ENCODE results near the gene KEAP1.

The KEAP1 gene

GRCh38 chr19:10453852-10454251, 49.3 kb downstream of the KEAP1 start:
- Histone ChIP-seq H3K9ac (no peak overlapping the region), H3K9me3 (ENCODE audit: control insufficient read depth, low read length) (no peaks in the 10 kb centered on the region), H3K79me2 (peaks cover 12% of the 10 kb centered on the region), H3K4me3 (ENCODE audit: low read depth, low read length) (no peak overlapping the region), H3K36me3 (ENCODE audit: control insufficient read depth, insufficient read depth, low read length) (no peaks in the 10 kb centered on the region), H3K4me1 (no peaks in the 10 kb centered on the region), H2AFZ (no peak overlapping the region), H3K27me3 (ENCODE audit: control insufficient read depth, insufficient read depth, low read length) (no peaks in the 10 kb centered on the region), H3K4me2 (ENCODE audit: low read length) (no peak overlapping the region), H3K27ac (no peak overlapping the region)
- no peak for TF ChIP-seq CTCF (IDR thresholded peaks at IDR 0.05)

- H3K9ac ChIP-seq: no peak overlapping the region
- no peaks in the 10 kb centered on the region for H3K9me3 ChIP-seq (ENCODE audit: control insufficient read depth, low read length)
- no peak overlapping the region for H3K4me2 ChIP-seq (ENCODE audit: low read length)
- TF ChIP-seq CTCF (IDR thresholded peaks at IDR 0.05): no peak
- H2AFZ ChIP-seq: no peak overlapping the region
- H3K4me1 ChIP-seq: no peaks in the 10 kb centered on the region
- H3K4me3 ChIP-seq (ENCODE audit: low read depth, low read length): no peak overlapping the region
- H3K79me2 ChIP-seq: peaks cover 12% of the 10 kb centered on the region
- H3K36me3 ChIP-seq (ENCODE audit: control insufficient read depth, insufficient read depth, low read length): no peaks in the 10 kb centered on the region
- H3K27ac ChIP-seq: no peak overlapping the region
- H3K27me3 ChIP-seq (ENCODE audit: control insufficient read depth, insufficient read depth, low read length): no peaks in the 10 kb centered on the region
These were observed 50.2 kb downstream of the KEAP1 start for GRCh38 chr19:10452726-10453618.

GRCh38 chr19:10450853-10451609, 52.1 kb downstream of the KEAP1 start:
- Histone ChIP-seq H3K27me3 (ENCODE audit: control insufficient read depth, insufficient read depth, low read length) (no peaks in the 10 kb centered on the region), H2AFZ (no peak overlapping the region), H3K27ac (no peak overlapping the region), H3K4me1 (no peaks in the 10 kb centered on the region), H3K9me3 (ENCODE audit: control insufficient read depth, low read length) (no peaks in the 10 kb centered on the region), H3K4me3 (ENCODE audit: low read depth, low read length) (no peak overlapping the region), H3K36me3 (ENCODE audit: control insufficient read depth, insufficient read depth, low read length) (no peaks in the 10 kb centered on the region), H3K79me2 (peaks cover 12% of the 10 kb centered on the region), H3K9ac (no peak overlapping the region), H3K4me2 (ENCODE audit: low read length) (no peak overlapping the region)
- no peak for TF ChIP-seq CTCF (IDR thresholded peaks at IDR 0.05)

GRCh38 chr19:10450191-10450852, 52.8 kb downstream of the KEAP1 start:
- Histone ChIP-seq H3K4me1 (no peaks in the 10 kb centered on the region), H3K36me3 (ENCODE audit: control insufficient read depth, insufficient read depth, low read length) (no peaks in the 10 kb centered on the region), H2AFZ (no peak overlapping the region), H3K79me2 (peaks cover 12% of the 10 kb centered on the region), H3K4me3 (ENCODE audit: low read depth, low read length) (no peak overlapping the region), H3K27me3 (ENCODE audit: control insufficient read depth, insufficient read depth, low read length) (no peaks in the 10 kb centered on the region), H3K9me3 (ENCODE audit: control insufficient read depth, low read length) (no peaks in the 10 kb centered on the region), H3K27ac (no peak overlapping the region), H3K9ac (no peak overlapping the region), H3K4me2 (ENCODE audit: low read length) (no peak overlapping the region)
- TF ChIP-seq CTCF (IDR thresholded peaks at IDR 0.05): no peak

Measured in parathyroid adenoma (tissue), 2 donors.